ENCODE results near the gene ZFAND3.

ZFAND3 gene

DNA sequence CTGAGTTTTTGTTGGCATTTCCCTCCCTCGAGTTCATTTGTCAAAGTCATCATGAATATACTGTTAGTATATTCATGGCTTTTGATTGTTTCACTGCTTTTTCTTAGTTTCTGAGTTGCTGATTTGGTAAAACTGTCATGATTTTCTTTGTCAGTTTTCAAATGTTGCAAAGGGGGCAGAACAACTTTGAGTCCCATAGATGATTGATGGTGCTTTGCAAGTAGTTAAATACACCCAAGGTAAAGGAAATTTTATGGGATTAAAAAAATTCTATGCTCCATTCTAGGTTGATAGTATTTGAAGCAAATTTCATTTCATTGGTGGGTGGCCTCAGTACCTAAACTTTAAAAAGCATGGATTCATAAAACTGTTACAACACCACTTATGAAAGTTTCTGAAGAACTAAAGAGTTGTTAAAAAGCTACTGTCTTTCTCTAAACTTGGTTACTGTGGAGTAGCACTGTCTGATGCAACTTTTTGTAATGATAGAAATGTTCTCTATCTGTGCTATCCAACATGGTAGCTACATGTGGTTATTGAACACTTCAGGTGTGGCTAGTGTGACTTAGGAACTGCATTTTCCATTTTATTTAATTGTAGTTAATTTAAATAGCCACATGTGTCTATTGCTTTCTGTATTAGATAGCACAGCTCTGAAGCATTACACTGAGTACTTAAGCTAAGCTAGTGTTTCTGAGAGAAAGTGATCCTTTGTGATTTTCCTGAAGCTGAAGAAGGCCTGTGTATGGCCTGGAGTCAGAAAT lies 153.6 kb downstream of the ZFAND3 start:
- TF ChIP-seq, protein P1, sequence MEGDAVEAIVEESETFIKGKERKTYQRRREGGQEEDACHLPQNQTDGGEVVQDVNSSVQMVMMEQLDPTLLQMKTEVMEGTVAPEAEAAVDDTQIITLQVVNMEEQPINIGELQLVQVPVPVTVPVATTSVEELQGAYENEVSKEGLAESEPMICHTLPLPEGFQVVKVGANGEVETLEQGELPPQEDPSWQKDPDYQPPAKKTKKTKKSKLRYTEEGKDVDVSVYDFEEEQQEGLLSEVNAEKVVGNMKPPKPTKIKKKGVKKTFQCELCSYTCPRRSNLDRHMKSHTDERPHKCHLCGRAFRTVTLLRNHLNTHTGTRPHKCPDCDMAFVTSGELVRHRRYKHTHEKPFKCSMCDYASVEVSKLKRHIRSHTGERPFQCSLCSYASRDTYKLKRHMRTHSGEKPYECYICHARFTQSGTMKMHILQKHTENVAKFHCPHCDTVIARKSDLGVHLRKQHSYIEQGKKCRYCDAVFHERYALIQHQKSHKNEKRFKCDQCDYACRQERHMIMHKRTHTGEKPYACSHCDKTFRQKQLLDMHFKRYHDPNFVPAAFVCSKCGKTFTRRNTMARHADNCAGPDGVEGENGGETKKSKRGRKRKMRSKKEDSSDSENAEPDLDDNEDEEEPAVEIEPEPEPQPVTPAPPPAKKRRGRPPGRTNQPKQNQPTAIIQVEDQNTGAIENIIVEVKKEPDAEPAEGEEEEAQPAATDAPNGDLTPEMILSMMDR (IDR thresholded peaks at IDR 0.05; ENCODE audit: insufficient read depth, low read depth, low read length, missing control alignments): no peak
- DNase-seq (ENCODE audit: low read depth): no peak
- no peak overlapping the region for H3K4me3 ChIP-seq (ENCODE audit: low read length)

DNA sequence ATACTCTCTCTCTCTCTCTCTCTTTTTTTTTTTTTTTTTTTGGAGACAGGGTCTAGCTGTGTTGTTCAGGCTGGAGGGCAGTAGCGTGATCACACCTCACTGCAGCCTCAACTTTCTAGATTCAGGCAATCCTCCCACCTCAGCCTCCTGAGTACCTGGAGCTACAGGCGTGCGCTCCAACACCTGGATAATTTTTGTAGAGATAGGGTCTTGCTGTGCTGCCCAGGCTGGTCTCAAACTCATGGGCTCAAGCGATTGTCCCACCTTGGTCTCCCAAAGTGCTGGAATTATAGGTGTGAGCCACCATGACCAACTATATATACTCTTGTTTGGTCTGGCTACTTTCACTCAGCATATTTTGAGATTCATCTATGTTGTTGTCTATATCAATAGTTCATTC lies 154.9 kb downstream of the ZFAND3 start:
- DNase-seq (ENCODE audit: low read depth): no peak
- no peak overlapping the region for H3K4me3 ChIP-seq (ENCODE audit: low read length)
- TF ChIP-seq, protein P1 (IDR thresholded peaks at IDR 0.05; ENCODE audit: insufficient read depth, low read depth, low read length, missing control alignments): no peak

DNA sequence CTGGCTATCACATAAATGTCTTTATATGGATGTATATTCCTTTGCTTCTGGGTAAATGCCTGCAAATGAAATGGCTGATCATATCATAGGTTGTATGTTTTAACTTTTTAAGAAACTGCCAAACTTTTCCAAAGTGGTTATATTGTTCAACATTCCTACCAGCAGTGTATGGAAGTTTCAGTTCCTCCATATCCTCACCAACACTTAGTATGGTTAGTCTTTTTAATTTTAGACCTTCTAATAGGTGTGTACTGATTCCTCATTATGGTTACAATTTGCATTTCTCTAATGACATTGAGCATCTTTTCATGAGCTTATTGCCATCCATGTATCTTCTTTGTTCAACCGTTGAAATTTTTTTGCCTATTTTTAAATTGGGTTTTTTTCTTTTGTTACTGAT lies 155.4 kb downstream of the ZFAND3 start:
- TF ChIP-seq, protein P1 (IDR thresholded peaks at IDR 0.05; ENCODE audit: insufficient read depth, low read depth, low read length, missing control alignments): no peak
- H3K4me3 ChIP-seq (ENCODE audit: low read length): no peak overlapping the region
- no peak for DNase-seq (ENCODE audit: low read depth)

DNA sequence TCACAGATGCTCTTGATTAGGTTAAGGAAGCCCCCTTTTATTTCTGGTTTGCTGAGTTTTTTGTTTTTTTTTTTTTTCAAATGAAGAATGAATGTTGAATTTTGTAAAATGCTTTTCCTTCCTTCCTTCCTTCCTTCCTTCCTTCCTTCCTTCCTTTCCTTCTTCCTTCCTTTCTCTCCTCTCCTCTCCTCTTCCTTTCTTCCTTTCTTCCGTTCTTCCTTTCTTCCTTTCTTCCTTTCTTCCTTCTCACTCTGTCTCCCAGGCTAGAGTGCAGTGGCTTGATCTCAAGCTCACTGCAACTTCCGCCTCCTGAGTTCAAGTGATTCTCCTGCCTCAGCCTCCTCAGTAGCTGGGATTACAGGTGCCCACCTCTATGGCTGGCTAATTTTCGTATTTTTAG lies 158.2 kb downstream of the ZFAND3 start:
- TF ChIP-seq, protein P1 (IDR thresholded peaks at IDR 0.05; ENCODE audit: insufficient read depth, low read depth, low read length, missing control alignments): no peak
- DNase-seq (ENCODE audit: low read depth): no peak
- no peak overlapping the region for H3K4me3 ChIP-seq (ENCODE audit: low read length)

DNA sequence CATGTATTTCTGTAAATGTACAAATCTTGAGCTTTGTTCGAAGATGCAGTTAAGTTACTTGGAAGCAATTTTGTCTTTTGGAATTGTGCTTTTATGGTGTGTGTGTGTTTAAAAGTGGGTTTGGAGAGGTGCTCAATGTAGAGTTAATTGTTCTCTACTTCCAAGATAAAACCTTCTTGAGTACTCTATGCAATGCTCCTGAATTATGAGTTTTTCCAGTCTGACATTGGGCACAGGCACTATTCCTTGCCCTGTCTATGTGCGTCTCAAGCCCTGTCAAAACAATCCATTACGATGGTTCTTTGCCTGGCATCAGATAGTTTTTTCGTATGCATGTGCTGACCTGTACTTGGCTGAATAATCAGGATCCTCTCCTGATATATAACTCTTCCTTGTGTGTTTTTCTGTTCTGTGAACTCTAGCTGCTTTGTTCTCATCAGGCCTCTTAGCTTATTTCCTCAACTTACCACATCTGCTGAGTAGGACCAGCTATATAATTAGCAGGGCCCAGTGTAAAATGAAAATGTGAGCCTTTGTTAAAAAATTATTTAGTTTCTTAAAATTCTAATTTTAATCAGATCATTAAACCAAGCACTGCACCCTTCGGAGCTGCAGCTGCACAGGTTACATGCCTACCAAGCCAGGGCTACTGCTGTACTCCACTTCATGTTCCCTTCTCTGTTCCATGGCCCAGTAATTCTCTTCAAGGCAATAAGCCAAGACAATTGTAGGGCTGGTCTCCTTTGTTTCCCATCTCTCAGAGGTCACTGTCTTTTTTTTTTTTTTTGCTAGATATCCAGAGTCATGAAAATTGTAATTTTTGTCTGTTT lies 160.1 kb downstream of the ZFAND3 start:
- peak; percentile 74 for DNase-seq (ENCODE audit: low read depth)
- TF ChIP-seq, protein P1 (IDR thresholded peaks at IDR 0.05; ENCODE audit: insufficient read depth, low read depth, low read length, missing control alignments): no peak
- no peak overlapping the region for H3K4me3 ChIP-seq (ENCODE audit: low read length)

DNA sequence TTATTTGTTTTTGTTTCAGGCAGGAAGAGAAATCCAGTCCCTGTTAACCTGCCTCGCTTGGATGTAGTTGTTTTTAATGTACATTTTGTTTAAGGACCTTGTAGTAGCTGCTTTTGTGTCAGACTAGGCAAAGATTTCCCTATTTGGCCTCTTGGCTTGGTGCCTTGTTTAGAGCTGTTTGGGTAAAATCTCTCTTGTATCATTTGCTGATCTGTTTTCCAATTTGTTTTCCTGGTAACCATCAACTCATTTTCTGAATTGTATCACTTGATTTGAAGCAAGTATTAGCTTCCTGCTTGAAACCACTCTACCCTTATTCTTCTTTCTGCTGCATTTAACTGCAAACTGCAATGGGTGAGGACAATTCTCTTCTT lies 160.7 kb downstream of the ZFAND3 start:
- no peak for DNase-seq (ENCODE audit: low read depth)
- TF ChIP-seq, protein P1 (IDR thresholded peaks at IDR 0.05; ENCODE audit: insufficient read depth, low read depth, low read length, missing control alignments): no peak
- H3K4me3 ChIP-seq (ENCODE audit: low read length): no peak overlapping the region

Measured in epithelial cell of esophagus (primary cell).